ENCODE measurements around the gene DCUN1D1.

GRCh38 chr3:182969853-182970252 is 10.5 kb downstream of the DCUN1D1 start:
- TF ChIP-seq EP300 (IDR thresholded peaks at IDR 0.05), result no peak
- TF ChIP-seq, protein P1, sequence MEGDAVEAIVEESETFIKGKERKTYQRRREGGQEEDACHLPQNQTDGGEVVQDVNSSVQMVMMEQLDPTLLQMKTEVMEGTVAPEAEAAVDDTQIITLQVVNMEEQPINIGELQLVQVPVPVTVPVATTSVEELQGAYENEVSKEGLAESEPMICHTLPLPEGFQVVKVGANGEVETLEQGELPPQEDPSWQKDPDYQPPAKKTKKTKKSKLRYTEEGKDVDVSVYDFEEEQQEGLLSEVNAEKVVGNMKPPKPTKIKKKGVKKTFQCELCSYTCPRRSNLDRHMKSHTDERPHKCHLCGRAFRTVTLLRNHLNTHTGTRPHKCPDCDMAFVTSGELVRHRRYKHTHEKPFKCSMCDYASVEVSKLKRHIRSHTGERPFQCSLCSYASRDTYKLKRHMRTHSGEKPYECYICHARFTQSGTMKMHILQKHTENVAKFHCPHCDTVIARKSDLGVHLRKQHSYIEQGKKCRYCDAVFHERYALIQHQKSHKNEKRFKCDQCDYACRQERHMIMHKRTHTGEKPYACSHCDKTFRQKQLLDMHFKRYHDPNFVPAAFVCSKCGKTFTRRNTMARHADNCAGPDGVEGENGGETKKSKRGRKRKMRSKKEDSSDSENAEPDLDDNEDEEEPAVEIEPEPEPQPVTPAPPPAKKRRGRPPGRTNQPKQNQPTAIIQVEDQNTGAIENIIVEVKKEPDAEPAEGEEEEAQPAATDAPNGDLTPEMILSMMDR (IDR thresholded peaks at IDR 0.05), result no peak
- no peak for TF ChIP-seq POLR2A (IDR thresholded peaks at IDR 0.05)

All from tibial nerve (tissue), 4 donors.